ENCODE data around the gene SEZ6.

Gene SEZ6

DNA sequence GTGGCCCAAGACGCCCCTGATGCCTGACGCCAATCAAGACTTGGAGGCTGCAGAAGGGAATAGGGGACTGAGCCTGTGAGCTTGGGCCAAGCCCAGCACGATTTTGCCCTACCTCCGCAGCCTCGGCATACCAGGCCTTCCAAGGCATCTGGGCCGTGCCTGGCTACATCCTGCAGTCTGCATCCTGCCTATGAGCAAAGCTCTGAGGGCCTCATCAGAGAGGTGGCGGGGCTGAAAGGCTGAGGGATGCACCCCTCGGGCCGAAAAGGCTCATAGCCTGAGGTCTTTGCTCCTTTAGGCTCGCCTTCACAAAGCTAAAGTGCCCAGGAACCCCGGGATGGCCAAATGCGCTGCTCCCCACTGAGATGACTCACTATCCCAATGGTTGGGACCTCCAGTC is 2.5 kb downstream of the SEZ6 start:
- DNase-seq (ENCODE audit: low read depth): no peak

- no peak for DNase-seq (ENCODE audit: low read depth)
Measured at GRCh38 chr17:29002811-29003210, 3.0 kb downstream of the SEZ6 start.

GRCh38 chr17:29000973-29001372 is 4.9 kb downstream of the SEZ6 start:
- DNase-seq (ENCODE audit: low read depth): no peak

- DNase-seq (ENCODE audit: low read depth): no peak
Measured at GRCh38 chr17:28999206-28999605, 6.6 kb downstream of the SEZ6 start.

DNA sequence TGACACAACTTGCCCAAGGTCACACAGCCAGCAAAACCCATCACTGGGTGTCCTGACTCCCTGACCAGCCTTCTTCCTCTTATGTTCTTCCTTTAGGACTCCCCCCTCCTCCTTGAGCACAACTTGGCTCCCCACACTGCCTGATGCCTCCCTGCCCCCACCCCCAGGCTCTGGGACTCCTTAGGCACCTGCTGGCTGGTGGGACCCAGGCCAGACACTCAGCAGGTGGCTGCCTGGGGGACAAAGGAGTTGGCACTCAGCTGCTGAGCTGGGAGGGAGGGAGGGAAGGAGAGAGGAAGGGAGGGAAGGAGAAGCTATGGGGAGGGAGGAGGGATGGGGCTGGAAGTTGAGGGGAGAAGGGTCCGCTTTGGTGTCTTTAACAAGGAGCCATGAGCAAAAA is 8.0 kb downstream of the SEZ6 start:
- no peak for DNase-seq (ENCODE audit: low read depth)

GRCh38 chr17:28996554-28997096 is 9.2 kb downstream of the SEZ6 start:
- DNase-seq (ENCODE audit: low read depth): no peak

DNA sequence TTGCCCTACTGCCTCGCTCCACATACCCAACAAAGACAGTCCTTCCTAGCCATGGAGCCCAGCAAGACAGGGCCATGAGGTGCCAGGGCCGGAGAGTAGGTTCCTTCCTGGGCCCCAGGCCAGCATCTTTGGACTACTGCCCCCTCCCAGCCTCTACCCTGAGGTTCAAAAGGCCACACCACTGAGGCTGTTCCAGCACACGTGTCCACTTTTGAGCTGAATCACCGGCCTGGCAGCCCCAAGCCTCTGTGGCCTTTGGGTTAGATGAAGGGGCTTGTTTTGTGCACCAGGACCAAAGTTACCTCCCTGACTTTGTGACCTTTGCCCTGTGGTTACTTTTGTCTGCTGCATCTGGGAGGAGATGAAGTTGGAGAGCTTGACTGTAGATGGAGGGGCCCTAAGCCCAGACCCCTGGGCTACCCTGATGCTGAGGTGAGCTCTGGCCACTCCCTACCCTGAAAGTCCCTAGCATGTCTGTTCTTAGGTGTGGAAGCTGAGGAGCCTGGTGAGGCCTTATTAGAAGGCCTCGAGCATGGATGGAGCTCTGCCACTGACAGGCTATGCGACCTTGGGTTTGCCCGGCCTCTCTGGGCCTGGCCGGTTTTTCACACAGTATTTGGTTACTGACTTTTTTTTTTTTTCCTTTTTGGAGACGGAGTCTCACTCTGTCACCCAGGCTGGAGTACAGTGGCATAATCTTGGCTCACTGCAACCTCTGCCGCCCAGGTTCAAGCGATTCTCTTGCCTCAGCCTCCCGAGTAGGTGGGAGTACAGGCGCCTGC is 12.0 kb downstream of the SEZ6 start:
- no peak for DNase-seq (ENCODE audit: low read depth)

DNA sequence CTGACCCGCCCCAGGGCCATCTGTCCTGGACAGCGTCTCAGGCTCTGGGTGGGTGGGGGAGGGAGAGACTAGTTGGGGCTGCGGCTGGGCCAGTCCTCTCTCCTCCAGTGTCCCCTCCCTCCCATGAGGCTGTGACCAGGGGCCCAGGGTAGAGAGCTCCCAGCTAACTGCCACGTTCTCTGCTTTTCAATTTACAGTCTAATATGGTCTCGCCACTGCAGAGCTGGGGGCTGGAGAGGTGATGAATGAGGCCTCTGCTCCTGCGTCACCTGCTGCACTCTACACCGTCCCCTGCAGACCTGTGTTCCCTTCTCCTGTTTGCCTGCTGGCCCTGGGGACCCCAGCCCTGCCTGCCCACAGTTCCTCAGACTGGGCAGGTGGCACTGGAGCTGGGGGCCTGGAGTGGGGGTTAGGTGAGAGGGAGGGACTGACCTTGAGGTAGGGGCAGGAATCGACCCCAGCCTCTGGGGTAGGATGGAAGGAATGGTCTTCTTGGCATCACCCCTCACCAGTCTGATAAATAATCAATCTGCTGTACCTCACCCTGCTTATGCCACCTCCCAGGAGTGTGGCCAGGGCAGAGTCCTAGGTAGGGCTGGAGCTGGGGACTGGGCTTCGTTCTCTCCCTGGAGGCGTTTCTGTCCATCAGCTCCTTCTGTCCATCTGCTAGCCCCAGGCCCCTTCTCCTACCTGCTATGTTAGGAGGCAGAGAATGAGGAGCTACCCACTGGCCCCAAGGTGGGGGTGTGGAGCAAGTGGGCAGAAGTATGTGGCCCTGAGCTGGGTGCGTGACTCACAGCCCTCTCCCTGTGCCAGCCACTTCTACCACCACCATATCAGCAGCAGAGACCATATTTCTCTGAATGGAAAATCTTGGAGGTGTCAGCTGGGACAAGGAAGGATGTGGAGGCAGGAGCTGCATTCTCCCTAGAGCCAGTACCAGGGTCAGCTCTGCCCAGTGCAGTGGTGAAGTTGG is 12.9 kb downstream of the SEZ6 start:
- DNase-seq (ENCODE audit: low read depth): no peak

GRCh38 chr17:28992185-28992584 is 13.6 kb downstream of the SEZ6 start:
- no peak for DNase-seq (ENCODE audit: low read depth)

GRCh38 chr17:28991779-28992178 is 14.1 kb downstream of the SEZ6 start:
- DNase-seq (ENCODE audit: low read depth): no peak

GRCh38 chr17:28989028-28989427 is 16.8 kb downstream of the SEZ6 start:
- no peak for DNase-seq (ENCODE audit: low read depth)

- DNase-seq (ENCODE audit: low read depth): no peak
Measured at GRCh38 chr17:28988475-28988874, 17.4 kb downstream of the SEZ6 start.

GRCh38 chr17:28986714-28987655 is 18.8 kb downstream of the SEZ6 start:
- DNase-seq (ENCODE audit: low read depth): no peak

- no peak for DNase-seq (ENCODE audit: low read depth)
Measured at GRCh38 chr17:28985950-28986713, 19.7 kb downstream of the SEZ6 start.

DNA sequence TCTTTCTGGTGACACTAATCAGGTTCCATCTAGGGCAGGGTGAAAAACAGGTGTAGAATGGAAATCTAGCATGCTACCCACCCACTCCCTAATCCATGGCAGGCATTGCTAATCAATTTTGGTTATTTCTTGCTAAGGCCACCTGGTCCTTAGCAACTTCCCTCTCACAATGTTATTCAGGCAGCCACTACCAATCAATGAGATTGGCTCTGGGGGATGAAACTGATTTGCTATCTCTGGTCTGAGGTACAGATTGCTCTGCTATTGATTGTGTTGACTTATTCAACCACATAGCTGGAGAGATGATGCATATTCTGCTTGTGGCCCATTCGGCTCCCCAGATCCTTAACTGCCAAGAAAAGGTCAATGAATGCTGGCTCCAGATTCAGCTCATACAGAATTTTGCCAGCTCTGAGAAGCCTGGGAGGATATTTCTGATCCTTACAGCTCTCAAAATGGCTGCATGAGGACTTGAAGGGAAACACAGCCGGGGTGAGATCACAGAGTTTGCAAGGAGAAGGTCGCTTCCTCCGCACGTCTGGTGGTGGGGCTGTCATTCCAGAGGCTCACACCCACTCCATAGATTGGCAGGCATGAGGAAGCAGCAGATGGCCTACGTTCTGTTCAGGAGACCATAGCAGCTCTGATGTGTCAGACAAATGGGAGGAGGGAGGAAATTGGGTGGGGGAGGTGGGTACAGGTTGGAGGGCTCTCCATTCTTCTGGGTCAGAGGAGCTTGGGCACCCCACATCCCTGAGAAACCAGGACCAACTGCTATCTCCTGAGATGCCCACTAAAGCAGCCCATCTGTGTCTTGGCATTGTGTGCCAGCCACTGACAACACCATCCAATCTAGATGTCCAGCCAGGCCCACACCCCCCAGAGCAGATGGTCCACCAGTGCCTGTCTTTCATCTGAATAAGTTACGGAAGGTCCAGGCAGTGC is 22.3 kb downstream of the SEZ6 start:
- DNase-seq (ENCODE audit: low read depth): no peak

DNA sequence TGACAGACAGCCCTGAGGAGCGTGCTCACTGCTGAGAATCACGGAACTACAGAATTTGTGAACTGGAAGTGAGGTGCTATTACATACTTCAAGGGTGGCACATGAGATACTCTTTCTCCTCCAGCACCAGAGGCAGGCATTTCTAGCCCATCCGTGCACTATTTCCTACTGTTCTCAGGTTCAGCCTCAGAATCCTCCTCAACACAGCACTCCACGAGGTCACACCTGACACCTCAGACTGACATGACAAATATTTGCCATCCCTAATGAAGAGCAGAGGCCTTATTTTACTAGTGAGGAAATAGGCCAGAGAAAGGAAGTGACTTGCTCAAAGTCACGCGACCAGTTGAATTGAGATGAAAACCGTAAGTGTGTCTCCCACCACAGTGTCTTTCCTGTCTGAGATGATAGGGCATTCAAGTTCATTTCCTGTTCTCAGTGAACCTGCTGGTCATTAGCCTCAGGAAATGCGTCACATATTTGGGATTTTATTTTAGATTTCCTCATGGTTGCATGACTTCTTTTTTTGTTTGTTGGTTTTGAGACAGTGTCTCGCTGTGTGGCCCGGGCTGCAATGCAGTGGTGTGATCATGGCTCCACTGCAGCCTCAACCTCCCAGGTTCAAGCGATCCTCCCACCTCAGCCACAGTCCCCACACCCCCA is 23.6 kb downstream of the SEZ6 start:
- no peak for DNase-seq (ENCODE audit: low read depth)

- DNase-seq (ENCODE audit: low read depth): no peak
Measured at GRCh38 chr17:28978356-28978964, 27.4 kb downstream of the SEZ6 start.

- DNase-seq (ENCODE audit: low read depth): no peak
Measured at GRCh38 chr17:28977659-28978355, 28.0 kb downstream of the SEZ6 start.

All from HS-5 (cell line).